Esophagus muscularis mucosa (tissue), 4 donors: ENCODE measurements around the gene ABTB2.

Source experiments
- CTCF ChIP-seq, 3 experiments: fragments of 200-600 bp in 2 of 3; fragments of 450-650 bp in 1 of 3; sonication (generic) in 2 of 3; IDR thresholded peaks; one replicate each; pipeline ENCODE4 v1.5.1; 2017 to 2019; ENCODE audit warnings: antibody characterized with exemption in 3 of 3, mild to moderate bottlenecking in 2 of 3, moderate library complexity in 1 of 3
- EP300 ChIP-seq: sonication (generic); formaldehyde crosslinking; IDR thresholded peaks from one replicate; pipeline ENCODE4 v1.6.1; 2017; ENCODE audit warnings: antibody characterized with exemption
- POLR2AphosphoS5 ChIP-seq, 2 donors: sonication (generic); formaldehyde crosslinking; IDR thresholded peaks; one replicate each; pipeline ENCODE4 v1.6.1; 2017; ENCODE audit warnings: antibody characterized with exemption in 2 of 2

DNA sequence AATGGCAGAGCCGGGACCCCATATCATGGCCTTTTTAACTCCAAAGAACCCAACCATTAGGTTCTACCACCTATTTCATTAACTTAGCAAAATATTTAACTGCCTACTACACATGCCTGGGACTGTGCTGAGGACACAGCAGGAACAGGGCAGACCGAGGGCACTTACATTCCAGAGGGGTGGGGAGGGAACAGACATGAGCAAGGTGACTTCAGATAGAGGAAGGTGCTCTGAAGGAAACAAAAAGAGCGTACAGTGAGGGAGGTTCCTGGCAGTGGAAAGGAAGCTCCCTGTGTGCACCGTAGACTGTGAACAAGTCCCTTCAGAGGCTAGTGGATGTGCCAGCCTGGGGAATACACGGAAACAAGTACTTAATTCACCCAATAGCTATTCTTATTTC is 169.6 kb downstream of the ABTB2 start:
- TF ChIP-seq CTCF (IDR thresholded peaks at IDR 0.05) = no peak
- no peak for TF ChIP-seq EP300
- TF ChIP-seq POLR2AphosphoS5 (IDR thresholded peaks at IDR 0.05) = no peak
